ENCODE data around the gene NBEA.

The NBEA gene

GRCh38 chr13:35179920-35180663 lies 238.0 kb downstream of the NBEA start:
- DNase-seq (ENCODE audit: low read depth), result no peak

- peak; percentile 17 for DNase-seq (ENCODE audit: low read depth)
These were observed 248.2 kb downstream of the NBEA start for GRCh38 chr13:35190241-35190640.

- DNase-seq (ENCODE audit: low read depth), result no peak
These were observed 249.8 kb downstream of the NBEA start for GRCh38 chr13:35191883-35192282.

GRCh38 chr13:35198613-35199200 lies 256.6 kb downstream of the NBEA start:
- no peak for DNase-seq (ENCODE audit: low read depth)

- DNase-seq (ENCODE audit: low read depth), result no peak
These were observed 266.5 kb downstream of the NBEA start for GRCh38 chr13:35208587-35208986.

- no peak for DNase-seq (ENCODE audit: low read depth)
These were observed 268.2 kb downstream of the NBEA start for GRCh38 chr13:35210261-35210660.

GRCh38 chr13:35211949-35212348 lies 269.9 kb downstream of the NBEA start:
- DNase-seq (ENCODE audit: low read depth), result no peak

- no peak for DNase-seq (ENCODE audit: low read depth)
These were observed 271.8 kb downstream of the NBEA start for GRCh38 chr13:35213911-35214310.

GRCh38 chr13:35216131-35216530 lies 274.1 kb downstream of the NBEA start:
- DNase-seq (ENCODE audit: low read depth), result no peak

GRCh38 chr13:35219021-35219420 lies 277.0 kb downstream of the NBEA start:
- DNase-seq (ENCODE audit: low read depth), result peak; percentile 1

GRCh38 chr13:35225159-35225558 lies 283.1 kb downstream of the NBEA start:
- DNase-seq (ENCODE audit: low read depth), result no peak

- no peak for DNase-seq (ENCODE audit: low read depth)
These were observed 283.5 kb downstream of the NBEA start for GRCh38 chr13:35225582-35225981.

GRCh38 chr13:35228536-35228935 lies 286.5 kb downstream of the NBEA start:
- DNase-seq (ENCODE audit: low read depth), result no peak

GRCh38 chr13:35231426-35231825 lies 289.4 kb downstream of the NBEA start:
- no peak for DNase-seq (ENCODE audit: low read depth)

- DNase-seq (ENCODE audit: low read depth), result no peak
These were observed 296.2 kb downstream of the NBEA start for GRCh38 chr13:35238274-35238673.

- no peak for DNase-seq (ENCODE audit: low read depth)
These were observed 310.6 kb downstream of the NBEA start for GRCh38 chr13:35252536-35253205.

- no peak for DNase-seq (ENCODE audit: low read depth)
These were observed 313.2 kb downstream of the NBEA start for GRCh38 chr13:35255241-35255640.

- DNase-seq (ENCODE audit: low read depth), result no peak
These were observed 314.5 kb downstream of the NBEA start for GRCh38 chr13:35256459-35257148.

- DNase-seq (ENCODE audit: low read depth), result no peak
These were observed 318.2 kb downstream of the NBEA start for GRCh38 chr13:35260316-35260715.

GRCh38 chr13:35266412-35266811 lies 324.3 kb downstream of the NBEA start:
- DNase-seq (ENCODE audit: low read depth), result no peak

- DNase-seq (ENCODE audit: low read depth), result no peak
These were observed 336.8 kb downstream of the NBEA start for GRCh38 chr13:35278917-35279316.

GRCh38 chr13:35279500-35279899 lies 337.4 kb downstream of the NBEA start:
- DNase-seq (ENCODE audit: low read depth), result no peak

- DNase-seq (ENCODE audit: low read depth), result peak; percentile 11
These were observed 341.8 kb downstream of the NBEA start for GRCh38 chr13:35283856-35284255.
